Stimulated activated CD4-positive, alpha-beta T cell treated with anti-CD3 and anti-CD28 coated beads, Interleukin-2, amount 100 ng/mL, for 4 hours (primary cell): ENCODE measurements around the gene KSR1.

ENCODE experiments used
- DNase-seq: peaks from one replicate; pipeline ENCODE4 v3.0.0-alpha.2; 2020; ENCODE audit warnings: low read depth

The KSR1 gene

DNA sequence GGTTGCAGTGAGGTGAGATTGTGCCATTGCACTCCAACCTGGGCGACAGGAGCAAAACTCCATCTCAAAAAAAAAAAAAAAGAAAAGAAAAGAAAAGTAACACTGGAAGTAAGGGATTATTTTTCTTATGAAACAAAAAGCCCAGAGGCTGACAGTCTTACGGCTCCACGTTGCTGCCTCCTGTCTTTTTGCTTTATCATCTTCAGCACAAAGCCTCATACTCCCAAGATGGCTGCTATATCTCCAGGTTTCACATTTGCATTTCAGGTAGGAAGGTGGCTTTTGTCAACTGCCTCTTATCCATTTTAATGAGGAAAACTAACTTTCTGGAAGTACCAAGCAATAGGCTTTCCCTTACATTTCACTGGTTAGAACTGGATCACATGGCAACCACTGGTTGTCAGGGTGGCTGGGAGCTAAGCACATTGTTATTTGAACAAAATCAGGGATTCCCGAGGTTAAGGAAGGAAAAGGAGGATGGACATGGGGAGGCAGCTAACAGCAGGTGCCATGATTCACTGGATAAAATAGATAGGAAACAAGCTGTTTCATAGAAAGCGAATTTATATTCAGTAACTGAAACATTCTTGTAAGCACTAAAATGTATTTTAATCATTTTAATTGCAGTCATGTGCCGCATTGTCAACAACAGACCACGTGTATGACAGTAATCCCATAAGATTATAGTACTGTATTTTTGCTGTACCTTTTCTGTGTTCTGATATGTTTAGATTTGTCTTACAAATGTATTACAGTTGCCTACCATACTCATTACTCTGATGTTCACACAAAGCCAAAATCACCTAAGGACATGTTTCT lies 58.6 kb downstream of the KSR1 start:
- DNase-seq: no peak

DNA sequence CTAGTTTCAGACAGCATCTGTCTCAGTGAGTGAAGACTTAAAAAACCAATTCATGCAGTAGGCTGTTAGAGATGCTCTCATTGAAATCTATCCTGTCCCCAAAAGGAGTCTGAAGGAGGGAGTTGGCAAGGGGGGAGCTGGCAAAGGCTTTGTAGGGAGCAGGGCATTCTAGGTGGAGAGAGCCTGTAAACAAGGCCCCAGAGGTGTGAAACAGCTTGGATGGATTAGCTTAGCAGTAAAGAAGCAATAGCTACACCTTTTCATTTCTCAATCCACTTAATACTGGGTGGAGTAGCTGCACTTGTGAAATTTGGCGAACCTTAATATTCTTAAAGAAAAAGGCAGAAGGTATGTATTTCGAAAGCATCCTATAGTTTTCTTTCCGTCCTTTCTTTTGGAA lies 61.8 kb downstream of the KSR1 start:
- no peak for DNase-seq

DNA sequence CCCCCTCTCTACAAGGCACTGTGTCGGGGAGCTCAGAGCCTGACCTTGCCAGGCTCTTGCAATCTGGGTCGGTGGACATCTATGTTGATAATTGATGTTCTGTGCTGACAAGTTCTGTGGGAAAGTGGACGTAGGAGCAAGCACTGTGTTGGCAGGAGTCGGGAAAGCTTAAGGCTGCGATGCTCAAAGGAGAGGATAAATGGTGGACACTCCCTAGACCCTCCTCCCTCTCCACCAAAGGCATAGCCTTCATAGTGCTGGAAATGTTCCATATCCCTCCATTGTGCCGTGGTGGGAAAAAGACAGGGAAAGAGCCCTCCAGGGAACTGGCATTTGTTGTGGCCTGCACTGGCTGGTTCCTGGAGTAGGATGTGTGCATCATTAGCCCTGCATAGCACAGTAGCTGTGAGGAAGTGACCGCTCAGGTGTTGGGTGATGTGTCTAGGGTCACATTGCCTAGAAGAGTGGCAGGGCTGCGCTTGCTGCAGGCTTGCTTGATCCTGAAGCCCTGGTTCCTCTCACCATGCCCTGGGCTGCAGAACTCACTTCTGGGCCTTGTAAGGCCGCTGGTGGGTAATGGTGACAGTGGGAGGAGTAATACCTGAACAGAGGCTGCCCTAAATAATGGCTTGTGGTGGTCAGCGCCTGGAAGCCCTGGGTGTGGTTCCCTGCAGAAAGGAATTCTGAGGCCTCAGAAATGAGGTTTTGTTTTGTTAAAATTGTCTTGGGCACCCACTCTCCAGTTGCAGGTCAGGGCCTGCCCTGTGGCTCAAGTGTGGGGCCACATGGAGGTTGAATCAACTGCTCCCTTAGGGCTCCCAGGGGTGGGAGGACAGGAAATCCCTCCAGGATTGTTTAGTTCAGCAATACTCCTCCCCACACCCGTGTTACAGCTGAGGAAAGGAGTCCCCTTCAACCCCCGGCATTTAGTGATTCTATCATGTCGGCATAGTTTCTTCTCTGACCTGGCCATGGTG lies 62.6 kb downstream of the KSR1 start:
- no peak for DNase-seq

DNA sequence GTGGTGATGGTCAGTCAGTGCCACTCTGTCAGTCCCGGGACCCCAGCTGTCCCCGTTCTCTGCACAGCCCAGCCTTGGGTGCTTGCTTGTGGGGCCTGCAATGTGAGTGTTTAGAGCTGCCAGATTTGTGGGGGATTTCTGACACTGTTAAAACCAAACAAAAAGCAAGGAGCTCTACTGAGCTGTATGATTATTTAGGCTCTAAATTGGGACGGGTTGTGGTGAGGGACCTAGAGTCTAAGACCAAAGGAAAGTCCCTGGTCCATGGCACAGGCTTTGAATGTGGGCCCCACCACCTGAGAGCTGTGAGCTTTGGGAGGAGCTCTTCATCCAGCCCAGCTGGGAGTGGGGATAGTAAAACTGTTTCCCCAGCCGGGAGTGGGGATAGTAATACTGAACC lies 63.3 kb downstream of the KSR1 start:
- DNase-seq: no peak

DNA sequence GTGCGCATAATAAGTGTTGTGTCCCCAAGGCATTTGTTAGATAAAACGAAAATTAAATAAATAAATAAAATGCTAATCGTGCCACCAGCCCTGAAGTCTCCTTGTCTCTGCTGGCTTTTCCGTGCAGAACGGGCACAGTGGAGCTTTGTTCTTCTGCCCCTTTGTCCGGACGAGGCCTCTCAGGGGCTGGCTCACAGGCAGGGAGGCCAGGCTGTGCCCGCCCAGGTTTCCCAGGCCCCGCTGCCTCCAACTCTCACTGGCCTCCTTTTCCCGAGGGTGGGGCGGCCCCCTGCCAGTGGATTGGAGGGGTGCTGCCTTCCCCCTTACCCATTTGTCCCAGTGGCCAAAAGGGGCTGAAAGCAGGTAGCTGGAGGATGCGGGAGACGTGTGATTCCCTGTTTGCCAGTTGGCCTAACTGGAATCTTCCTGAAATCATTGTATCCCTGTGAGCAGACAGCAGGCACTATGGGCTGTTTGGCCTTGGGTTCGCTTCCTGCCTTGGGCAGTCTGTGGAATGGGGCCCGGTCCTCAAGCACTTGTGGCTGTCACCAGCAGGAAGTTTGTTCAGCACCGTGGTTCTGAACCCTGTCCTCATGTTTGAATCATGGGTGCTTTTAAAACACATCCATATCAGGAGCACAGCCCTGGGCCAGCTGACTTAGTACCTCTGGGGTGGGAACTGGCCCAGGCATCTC lies 64.4 kb downstream of the KSR1 start:
- no peak for DNase-seq

DNA sequence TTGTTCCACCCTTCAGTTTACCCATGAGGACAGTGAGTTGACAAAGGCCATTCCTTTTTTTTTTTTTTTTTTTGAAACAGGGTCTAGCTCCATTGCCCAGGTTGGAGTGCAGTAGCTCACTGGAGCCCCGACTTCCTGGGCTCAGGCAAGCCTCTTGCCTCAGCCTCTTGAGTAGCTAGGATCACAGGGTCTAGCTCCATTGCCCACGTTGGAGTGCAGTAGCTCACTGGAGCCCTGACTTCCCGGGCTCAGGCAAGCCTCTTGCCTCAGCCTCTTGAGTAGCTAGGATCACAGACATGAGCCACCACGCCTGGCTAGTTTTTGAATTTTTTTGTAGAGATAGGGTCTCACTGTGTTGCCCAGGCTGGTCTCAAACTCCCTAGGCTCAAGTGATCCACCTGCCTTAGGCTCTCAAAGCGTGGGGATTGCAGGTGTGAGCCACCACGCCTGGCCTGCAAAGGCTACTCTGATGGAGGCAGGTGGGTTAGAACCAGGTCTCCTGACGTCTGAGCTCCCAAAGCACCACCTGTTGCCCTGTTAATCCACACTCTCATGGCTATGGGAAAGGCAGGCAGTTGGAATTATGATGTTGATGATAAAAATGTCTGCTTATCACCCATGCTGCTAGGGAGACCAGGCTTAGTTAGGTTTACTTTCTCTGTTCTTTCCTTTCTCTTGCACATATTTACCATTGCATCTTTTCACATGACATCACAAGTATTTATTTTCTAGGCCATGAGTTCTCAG lies 65.2 kb downstream of the KSR1 start:
- no peak for DNase-seq

DNA sequence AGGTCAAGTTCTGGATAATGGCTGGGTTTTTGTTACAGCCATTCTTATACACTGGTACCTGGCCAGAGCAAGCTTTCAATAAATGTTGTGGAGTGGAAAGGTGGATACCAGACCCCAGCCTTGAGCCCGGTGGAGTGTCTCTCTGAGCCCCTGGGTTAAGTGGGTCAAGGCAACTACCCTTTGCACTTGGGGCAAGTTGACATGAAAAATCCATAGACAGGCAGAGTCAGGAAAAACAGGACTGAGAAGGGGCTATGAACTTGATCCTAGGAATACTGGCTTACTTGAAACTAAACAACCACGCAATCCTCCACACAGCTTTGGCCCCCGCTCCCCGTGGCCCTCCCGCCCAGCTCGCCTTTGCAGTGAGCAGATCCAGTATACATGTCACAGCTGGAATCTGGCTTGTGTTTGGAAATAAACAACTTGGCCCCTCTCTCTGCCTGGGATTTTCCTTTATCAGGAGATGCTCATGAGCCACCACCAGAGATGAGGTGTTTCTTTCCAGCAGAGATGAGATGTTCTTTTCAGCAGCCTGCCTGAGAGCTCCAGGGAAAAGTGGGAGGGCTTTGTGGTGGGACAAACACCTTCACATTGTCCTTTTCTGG lies 65.9 kb downstream of the KSR1 start:
- DNase-seq: no peak

DNA sequence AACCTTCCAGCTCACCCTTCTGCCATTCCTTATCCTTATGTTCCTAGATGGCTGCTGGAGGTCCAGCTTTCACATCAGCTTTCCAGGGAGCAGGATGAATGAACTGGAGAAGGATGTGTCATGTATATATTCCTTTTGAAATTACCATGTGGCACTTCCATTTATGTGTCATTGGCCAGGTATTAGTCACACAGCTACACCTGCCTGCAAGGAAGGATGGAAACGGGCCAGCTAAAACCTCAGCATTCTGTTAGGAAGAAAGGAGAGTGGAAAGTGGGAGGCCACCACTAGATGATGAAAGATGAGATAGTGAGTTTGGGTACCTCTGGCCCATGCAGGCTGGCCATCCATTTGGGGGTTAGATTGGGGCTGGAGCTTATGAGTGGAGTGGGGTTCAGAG lies 67.5 kb downstream of the KSR1 start:
- DNase-seq: no peak

DNA sequence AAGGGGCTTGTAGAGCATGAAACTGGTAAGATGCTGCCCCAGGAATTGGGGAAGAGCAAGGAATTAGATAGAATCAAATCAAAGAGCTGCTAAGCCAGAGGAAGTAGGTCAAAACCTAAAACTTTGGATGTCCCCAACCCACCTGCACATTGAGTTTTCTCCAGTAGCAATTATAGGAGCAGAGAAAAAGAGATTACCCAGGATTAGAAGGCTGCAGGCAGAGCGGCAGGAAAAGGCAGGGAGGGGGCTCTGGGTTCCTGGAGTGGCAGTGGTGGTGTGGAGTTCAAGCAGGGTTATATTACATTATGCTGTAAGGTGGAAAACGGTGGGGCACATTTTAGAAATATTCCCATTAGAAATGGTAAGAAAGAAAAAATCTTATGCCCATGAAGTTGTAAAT lies 68.3 kb downstream of the KSR1 start:
- no peak for DNase-seq

DNA sequence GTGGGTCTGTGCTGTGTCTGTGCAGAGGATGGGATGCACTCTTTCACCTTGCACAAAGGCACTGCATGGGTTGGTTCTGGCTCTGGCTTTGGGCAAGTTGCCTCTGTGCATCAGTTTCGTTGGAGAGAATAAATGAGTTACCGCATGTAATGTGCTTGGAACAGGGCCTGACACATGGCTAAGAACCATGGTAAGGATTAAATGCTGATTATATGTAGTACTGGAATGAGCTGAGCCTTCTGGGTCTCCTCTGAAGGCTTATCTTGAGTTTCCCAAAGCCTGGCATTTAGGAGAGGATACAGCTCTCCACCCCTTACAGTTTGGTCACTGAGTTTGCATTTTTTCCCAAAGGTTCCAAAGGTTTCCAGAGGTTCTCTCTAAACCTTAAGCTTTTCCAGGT lies 69.1 kb downstream of the KSR1 start:
- DNase-seq: no peak

DNA sequence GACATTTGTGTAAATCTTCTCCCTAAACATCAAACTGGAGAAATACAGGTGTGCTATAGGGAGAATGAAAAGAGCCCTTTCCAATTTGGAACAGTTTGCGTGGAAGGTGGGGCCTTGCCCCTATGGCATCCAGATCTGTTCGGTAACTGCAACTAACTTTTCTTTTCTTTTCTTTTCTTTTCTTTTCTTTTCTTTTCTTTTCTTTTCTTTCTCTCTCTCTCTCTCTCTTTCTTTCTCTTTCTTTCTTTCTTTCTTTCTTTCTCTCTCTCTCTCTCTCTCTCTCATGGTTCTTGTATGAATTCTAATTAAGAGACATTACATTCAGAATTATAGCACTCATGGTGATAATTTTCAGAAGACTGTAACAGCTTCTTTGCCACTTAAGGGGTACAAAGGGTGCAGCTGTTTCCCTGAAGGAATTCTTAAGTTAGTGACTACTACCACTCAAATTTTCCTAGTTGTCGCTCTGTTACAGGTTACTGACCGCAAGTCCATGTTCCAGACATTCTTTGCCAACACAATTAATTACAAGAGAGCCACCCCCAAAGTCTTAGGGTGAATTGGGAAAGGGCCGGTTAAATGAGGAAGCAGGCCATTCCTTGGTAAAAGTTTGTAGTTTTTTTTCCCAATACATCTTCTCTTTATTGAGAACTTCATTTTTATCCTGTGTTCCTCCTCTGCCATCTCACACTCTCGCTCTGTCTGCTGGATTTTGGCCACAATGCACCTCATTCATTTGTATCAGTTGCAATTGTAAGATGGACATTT lies 69.8 kb downstream of the KSR1 start:
- no peak for DNase-seq

DNA sequence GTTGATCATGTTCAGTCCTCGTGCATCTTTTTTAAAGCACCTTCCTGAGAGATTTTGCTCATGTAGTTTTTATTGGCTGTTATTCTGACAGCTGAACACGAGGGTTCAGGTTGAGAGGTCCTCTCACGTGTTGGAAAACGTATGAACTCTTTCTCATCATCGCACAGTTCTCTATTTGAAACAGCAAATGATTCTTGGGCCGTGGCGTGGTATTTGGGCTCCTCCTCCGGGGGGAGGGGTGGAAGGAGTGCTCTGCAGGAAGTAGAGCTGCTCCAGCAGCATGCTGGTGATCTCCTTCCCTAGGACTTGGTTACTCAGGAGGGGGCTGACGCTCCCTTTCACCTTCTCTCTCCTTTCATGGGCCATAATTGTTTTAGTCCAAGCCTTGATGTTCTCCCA lies 70.4 kb downstream of the KSR1 start:
- no peak for DNase-seq

DNA sequence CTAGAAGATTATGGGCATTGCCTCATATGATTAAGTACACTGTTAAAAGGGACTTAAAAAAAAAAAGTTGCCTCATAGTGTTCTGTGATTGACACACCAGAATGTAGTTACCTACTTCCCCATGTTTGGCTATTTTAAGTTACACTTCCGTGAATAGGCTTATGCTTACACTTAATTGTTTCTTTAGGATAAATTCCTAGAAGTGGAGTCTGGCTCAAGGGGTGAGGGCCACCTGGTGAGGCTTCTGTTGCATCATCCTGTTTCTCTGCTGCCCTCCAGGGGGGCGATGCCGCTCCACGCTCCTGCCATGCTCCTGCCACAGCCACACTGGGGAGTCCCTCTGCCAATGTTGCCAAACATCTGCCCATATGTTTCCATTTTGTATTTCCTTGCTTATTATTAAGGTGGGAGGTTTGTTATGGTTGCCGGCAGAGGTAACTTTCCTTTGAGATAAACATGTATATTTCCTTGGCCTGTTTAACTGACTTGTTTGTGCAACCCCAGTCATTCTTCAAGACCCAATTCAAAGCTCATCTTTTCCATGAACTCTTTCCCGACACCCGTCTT lies 73.1 kb downstream of the KSR1 start:
- DNase-seq: no peak

DNA sequence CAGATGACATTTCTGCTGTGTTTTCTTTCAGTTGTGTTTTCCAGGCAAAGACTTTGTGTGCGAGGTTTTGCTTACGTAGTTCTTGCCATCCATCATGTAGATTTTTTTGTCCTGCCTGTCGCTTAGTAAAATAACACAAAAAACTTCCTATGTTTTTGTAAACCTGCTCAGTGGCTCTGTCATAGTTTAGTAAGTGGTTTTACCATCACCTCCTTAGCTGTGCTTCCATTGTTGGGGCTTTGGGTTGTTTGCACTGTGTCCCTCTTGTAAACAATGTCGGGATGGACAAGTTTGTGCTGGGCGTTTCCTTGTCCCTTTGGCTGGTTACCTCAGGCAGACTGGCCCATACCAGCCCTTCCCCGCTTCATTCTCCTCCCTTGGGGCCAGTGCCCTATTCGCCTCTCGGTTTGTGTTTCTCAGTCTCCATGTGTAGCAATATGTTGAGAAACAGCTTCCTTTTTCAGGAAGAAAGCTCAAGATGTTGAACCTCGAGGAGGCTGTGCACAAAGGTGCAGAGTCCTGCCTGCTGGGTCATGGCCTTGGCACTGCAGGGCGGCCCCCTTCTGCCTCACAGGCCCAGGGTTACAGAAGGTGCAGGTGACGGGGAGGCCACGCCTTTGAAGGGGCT lies 74.6 kb downstream of the KSR1 start:
- no peak for DNase-seq

DNA sequence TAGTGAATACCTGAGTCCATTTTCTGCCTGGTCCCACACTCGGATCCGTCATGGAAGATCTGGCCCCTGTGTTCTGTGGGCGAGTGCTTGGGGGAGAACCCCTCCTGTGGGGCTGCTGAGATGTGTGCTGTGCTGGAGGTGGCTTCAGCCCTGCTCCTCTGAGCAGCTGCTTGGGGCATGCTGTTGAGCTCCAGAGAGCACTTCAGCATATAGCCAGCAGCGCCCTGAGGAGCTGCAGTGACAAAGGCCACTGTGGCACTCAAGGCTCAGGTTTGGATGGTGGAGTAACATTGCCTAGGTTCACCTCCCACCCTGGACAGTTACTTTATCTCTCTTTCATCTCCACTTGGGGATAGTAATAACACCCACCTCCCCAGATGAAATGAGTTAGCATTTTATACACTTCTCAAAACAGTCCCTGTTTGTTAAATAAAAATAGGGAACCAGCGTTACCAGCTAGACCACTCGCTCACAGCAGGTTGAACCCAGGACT lies 75.3 kb downstream of the KSR1 start:
- DNase-seq: no peak

DNA sequence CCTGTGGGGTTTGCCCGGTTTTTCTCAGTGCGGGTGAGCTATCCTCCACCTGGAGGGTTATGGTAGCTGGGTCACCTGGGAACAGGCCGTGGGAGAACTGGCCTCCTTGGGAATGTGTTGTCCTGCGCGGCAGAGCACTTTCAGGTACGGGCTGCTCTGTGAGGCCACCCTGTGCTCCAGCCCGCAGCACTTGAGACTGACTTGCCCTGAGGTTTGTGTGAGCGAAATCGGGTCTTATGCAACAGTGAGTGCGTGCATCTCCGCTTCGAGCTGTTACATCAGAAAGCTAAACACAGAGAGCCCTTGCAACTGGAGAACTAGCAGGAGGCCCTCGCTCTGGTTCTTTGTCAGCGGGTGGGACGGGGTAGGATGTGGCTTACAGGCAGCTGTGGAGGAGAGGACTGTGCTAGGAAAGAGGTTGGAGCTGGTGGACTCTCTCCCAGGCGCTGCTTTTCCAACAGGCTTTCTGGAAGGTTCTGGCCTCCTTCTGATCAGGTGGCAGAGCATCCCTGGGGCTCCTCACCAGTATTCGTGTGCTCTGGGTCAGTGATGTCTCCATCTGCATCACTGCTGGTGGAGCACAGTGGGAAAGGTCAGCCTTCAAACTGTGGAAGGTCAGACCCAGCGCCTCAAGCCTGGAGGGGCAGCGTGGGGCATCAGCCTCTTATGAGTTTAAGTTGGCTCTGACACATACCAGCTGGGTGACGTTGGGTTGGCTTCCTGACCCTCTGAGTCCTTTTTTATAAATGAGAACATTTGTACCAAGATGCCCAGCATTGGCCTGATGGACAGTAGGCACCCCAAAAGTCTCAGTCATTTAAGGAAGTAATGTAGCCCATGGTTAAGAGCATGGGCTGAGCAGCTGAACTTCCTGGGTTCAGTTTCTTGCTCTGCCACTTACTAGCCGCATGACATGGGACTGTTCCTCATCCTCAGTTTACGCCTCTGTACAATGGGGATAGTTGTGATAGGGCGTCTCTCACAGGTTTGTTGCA lies 76.3 kb downstream of the KSR1 start:
- no peak for DNase-seq

DNA sequence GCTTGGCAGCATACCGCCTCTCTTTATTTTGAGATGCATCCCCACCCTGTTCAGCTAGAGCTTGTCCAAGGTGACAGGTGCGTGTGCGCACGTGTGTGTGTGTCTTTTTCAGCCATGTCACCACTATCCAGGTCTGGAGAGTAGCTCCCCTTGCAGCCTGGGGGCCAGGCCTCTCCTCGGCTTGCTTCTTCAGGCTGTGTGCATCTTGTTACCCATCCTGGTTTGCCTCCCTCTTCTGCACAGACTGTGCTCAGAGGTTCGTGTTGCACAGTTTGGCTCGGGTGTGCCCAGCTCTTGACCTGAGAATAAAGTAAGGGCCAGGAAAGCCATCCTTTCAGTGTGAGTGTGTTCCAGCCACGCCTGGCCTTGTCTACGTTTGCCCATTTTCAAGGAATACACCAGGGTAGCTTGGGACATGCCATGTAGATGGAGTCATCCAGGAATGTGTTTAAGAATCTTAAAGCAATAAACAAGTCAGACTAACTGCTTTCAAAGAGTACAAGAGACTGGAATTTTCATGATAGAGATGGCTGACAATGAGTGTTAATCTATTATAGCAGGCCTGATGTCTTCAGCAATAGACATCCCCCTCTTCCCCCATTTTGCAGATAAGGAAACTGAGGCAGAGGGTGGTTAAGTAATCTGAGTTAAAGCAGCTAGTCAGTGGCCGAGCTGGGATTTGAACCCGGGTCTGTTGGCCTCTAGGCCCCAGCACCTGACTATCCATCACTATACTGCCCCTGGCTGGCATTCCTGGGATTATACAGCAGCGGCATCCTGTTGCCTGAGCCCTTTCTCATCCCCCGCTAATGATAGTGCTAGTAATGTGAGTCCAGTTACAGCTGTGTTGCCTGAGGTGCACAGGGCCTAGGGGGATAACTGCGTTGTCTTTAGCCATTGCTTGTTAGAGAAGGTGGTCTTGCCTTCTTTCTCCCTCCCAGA lies 77.9 kb downstream of the KSR1 start:
- no peak for DNase-seq
